Spinal cord (tissue), 10 donors: Measurements from ENCODE around the gene NOL3. TPM values are rescaled to one million over a fixed set of nuclear protein-coding genes. Genes with fewer than 3 reads are reported as not detected.

Experiments used
- DNase-seq, 6 donors: peaks; one replicate each; pipeline versions ENCODE4 v3.0.0 to v3.0.0-alpha.2; 2013 to 2015; ENCODE audit warnings: low spot score in 6 of 6, low read depth in 4 of 6
- H3K27ac ChIP-seq: one replicate; pipeline ENCODE4 v1.5.1; 2013; ENCODE audit warnings: low read depth, low read length, control low read depth
- H3K27me3 ChIP-seq: one replicate; pipeline ENCODE4 v1.6.1; 2013; ENCODE audit warnings: low read length; ENCODE audit not compliant: control insufficient read depth, insufficient read depth
- H3K36me3 ChIP-seq: one replicate; pipeline ENCODE4 v1.6.1; 2013; ENCODE audit warnings: low read length; ENCODE audit not compliant: control insufficient read depth, insufficient read depth
- H3K4me1 ChIP-seq: one replicate; pipeline ENCODE4 v1.6.1; 2013; ENCODE audit warnings: low read length; ENCODE audit not compliant: control insufficient read depth, insufficient read depth
- H3K4me3 ChIP-seq: one replicate; pipeline ENCODE4 v1.5.1; 2013; ENCODE audit warnings: low read depth, low read length, control low read depth
- H3K9me3 ChIP-seq: one replicate; pipeline ENCODE4 v1.6.1; 2013; ENCODE audit warnings: low read length; ENCODE audit not compliant: control insufficient read depth, insufficient read depth
- WGBS: methylation state at CpG from one replicate; pipeline ENCODE4 v1.1.5; 2013; ENCODE audit warnings: missing lambda C conversion rate; ENCODE audit not compliant: insufficient coverage; 5-methylcytosine and 5-hydroxymethylcytosine counted together
- polyA plus RNA-seq, 2 donors: library from polyadenylated mRNA; unstranded; fragments of 120-200 nt; gene quantifications; one replicate each; pipeline ENCODE4 v1.2.1, GENCODE V29; 2013; ENCODE audit not compliant: insufficient read length in 2 of 2
- total RNA-seq, 2 donors: library from RNA; depleted of rRNA in 1 of 2; stranded (reverse); fragments of 120-200 nt in 1 of 2; fragments of >200 nt in 1 of 2; gene quantifications; one replicate each; pipeline versions ENCODE4 v1.2.3 to v1.2.4, GENCODE V29; 2013 to 2014
- donor health status: healthy.

The NOL3 gene
- total and polyA plus RNA-seq, 4 donors: 14.0 to 25.4 (median 19.1) TPM

DNA sequence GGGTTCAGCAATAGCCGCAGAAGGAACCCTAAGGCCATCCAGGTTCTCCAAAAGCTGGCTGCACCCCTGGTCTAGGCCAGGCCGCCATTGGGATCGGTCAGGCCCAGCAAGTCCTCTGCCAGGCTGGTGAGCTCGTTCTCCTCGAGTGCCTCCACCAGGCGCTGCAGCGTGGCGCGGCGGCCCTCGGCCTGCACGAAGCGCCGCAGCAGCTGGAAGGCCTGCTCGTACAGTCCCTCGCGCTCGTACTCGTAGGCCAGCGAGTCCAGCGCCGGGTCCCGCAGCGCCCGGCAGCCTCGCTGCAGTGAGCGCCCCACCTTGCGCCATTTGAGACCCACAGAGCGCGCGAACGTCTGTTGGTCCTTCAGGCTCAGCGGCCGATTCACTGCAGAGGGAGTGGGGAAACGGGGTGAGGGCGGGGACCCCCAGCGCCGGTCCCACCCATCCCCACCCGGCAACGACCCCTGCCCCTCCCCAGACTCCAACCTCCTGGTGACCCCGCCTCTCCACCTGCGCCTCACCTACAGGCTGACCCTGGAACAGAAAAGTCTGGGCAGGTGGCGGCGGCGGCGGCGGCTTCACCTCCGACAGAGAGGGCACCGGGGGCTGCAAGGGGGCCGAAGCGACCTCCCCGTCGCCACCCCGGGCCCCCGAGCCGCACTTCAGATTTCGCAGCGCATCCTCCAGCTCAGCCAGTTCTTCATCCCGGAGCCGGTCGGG, 15.6 kb upstream of the NOL3 start:
- H3K36me3 ChIP-seq: no peaks in the 10 kb centered on the region
- H3K27ac ChIP-seq: no peak overlapping the region
- DNase-seq: peak in 1 of 6 donors; percentile 30
- no peaks in the 10 kb centered on the region for H3K9me3 ChIP-seq
- 6% methylated on average over 53 of the region's 61 CpGs for WGBS
- peak overlapping the region; percentile 32 for H3K4me3 ChIP-seq
- peaks cover 85% of the 10 kb centered on the region for H3K27me3 ChIP-seq
- peaks cover 43% of the 10 kb centered on the region for H3K4me1 ChIP-seq

DNA sequence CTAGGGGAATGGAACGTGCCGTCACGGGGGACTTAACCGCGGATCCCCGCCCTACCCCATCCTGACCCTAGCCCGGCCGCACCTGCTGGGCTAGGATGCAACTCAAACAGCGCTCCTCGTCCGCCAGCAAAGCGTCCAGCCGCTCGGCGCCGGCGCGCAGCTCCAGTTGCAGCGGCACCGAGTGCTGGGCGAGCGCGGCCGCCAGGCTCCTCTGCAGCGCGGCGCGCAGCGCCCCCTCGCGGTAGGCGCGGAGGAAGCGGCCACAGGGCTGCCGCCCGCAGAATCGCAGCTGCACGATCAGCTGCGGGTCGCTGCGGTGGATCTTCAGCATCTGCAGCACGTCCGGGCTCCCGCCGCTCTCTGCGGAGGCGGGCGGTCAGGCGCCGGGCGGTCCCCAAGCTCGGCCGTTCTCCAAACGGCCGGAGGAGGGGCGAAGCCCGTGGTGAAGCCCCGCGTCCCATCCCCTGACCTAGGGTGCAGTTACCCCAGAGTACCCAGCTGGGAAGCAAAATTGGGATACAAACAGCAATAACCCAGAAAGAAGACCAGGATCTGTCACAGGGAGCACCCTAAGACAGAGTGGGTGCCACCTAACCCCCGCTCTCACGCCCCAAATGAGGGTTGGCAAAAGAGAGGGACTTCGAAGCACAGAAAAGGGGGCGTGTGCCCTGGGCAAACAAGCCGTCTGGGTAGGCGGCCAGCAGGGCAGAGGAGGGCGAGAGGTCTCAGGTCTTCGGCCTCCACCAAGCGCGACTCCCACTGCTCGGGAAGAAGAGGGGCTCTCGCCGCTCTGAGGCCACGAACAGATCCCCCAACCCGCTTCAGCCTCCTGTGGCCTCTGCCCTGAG, 14.8 kb upstream of the NOL3 start:
- Histone ChIP-seq H3K27me3 (peaks cover 85% of the 10 kb centered on the region), H3K4me1 (peaks cover 47% of the 10 kb centered on the region), H3K9me3 (no peaks in the 10 kb centered on the region), H3K4me3 (peak overlapping the region; percentile 32), H3K36me3 (no peaks in the 10 kb centered on the region), H3K27ac (no peak overlapping the region)
- peak in 4 of 6 donors; percentile 62 to 92 (median 81) for DNase-seq
- 2% methylated on average over 74 of the region's 74 CpGs for WGBS

DNA sequence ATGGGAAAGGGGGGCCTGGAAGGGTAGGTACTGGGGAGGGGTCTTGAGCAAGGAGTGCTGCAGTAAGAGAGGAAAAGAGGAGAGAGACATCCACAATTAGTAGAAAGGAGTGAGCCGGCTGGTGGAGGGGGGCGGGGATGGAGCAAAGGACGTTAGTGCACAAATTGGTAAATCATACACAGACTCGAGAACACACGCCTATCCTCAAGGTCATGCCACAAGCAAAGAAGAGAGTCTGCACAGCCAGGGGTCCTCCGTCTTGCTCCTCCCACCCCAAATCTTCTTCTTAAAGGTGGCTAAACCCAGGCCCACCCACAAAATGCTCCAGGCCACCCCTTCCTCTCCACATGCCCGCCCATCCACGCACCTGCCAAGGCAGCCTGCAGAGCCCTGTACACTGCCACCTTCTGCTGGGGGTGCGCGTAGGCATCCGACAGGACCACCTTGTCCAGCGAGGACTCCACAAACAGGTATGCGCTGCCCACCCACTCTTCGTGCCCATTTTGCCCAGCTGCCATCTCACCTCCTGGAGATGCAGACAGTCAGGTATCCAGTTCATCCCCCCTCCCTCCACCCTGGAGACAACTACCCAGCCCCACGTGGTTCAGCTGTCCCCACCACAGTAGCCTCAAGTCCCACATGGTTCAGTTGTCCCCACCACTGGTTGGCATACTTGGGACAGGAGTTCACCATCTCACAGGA, 14.0 kb upstream of the NOL3 start:
- Histone ChIP-seq H3K4me1 (peaks cover 47% of the 10 kb centered on the region), H3K27ac (no peak overlapping the region), H3K27me3 (peaks cover 85% of the 10 kb centered on the region), H3K36me3 (no peaks in the 10 kb centered on the region), H3K4me3 (no peak overlapping the region), H3K9me3 (no peaks in the 10 kb centered on the region)
- 33% methylated on average over 14 of the region's 15 CpGs for WGBS
- no peak for DNase-seq

DNA sequence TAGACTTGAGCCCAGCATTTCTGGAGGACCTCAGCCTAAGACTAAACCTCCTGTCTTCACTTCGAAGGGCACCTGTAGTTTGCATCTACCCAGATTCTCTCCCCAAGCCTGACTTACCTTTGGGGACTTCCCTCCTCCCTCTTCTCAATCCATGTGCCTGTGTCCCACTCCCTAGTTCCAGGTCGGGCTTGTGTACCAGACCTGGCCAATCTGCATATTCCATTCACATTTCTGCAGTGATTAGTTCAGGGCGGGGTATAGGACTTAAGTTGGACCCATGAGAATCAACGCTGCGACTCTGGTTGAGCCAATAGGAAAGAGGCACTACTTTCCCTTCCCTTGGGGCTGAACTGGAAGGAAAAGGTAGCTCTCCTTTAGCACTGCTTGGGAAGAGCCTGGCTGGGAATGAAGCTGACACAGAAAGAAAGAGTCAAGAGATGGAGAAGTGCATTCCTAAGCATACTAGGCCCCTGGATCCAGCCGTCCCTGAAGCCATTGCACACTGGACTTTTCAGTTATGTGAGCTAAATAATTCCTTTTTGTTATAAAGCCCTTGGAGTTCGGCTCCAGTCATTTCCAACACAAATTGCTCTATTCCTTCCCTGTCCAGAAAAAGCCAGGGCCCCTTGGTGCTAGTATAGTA, 13.1 kb upstream of the NOL3 start:
- DNase-seq: no peak
- Histone ChIP-seq H3K27me3 (peaks cover 88% of the 10 kb centered on the region), H3K4me3 (no peak overlapping the region), H3K4me1 (peaks cover 50% of the 10 kb centered on the region), H3K36me3 (no peaks in the 10 kb centered on the region), H3K27ac (no peak overlapping the region), H3K9me3 (no peaks in the 10 kb centered on the region)
- 38% methylated on average over 7 of the region's 7 CpGs for WGBS

DNA sequence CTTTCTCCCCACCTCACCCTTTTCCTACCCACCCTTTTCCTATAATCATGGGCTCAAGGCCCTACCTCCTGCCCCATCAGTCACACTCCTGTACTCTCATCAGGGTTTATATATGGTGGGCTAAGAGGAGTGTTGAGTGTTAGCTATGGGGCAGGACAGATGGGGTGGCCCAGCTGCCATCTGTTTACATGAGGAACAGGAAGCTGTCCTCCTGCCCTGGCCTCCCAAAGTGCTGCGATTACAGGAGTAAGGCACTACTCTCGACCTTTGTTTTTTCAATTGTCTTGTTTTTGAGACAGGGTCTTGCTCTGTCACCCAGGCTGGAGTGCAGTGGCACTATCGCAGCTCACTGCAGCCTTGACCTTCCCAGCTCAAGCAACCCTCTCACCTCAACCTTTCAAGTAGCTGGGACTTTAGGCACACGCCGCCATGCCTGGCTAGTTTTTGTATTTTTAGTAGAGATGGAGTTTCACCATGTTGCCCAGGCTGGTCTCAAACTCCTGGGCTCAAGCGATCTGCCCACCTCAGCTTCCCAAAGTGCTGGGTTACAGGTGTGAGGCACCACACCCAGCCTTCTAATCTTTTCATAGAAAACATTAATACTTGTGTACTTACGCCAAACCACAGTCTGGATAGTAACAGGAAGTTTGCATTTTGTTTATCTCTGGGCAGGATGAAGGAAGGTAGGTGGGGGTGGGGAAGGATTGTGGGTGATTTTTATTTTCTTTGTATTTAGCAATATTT, 12.3 kb upstream of the NOL3 start:
- Histone ChIP-seq H3K36me3 (no peaks in the 10 kb centered on the region), H3K9me3 (no peaks in the 10 kb centered on the region), H3K27ac (no peak overlapping the region), H3K4me1 (peaks cover 57% of the 10 kb centered on the region), H3K27me3 (peaks cover 94% of the 10 kb centered on the region), H3K4me3 (no peak overlapping the region)
- DNase-seq: no peak
- WGBS: 46% methylated on average over 2 of the region's 7 CpGs

DNA sequence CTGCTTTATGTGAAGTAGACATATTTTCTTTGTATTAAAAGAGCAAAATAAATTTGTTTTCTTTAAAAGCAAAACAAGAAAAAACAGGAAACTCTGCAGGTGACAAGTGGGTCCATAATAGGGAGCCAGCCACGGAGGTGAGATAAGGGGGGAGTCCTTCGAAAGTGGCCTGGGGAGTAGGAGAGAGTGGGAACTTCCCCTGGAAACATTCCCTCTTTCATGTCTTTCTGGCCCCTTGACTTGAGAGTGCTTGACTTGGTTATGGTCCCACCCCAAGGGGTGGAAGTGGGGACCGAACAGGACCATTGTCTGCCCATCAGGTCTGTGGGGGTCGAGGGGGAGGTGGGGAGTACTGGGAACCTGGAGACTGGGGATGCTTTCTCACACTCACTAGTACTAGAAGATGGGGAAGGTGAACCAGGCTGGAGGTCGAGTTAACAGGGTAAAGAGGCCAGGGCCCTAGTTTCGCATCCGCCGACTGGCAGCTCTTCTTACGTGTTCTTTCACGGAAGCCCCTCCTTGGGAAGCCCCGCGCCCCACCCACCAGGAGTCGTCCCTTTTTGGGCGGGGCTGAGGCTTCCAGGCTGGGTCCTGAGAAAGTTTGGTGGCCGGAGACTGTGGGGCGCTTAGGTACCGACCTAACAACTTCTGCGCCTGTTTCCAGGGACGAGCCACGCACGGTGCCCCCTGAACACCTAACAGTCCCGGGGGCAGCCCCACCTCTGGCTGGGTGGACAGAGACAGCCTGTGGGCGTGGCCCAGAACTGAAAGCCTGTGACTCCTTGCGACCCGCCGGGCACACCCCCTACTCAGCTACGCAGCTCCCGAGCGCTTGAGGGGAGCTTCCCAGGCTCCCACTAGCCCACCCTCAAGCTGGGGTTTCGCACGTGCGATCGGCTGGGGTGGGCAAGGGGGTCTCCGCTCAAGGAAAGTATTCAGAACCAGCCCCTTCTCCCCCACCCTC, 11.4 kb upstream of the NOL3 start:
- H3K9me3 ChIP-seq: no peaks in the 10 kb centered on the region
- peak overlapping the region; percentile 60 for H3K4me3 ChIP-seq
- H3K36me3 ChIP-seq: no peaks in the 10 kb centered on the region
- peaks cover 62% of the 10 kb centered on the region for H3K4me1 ChIP-seq
- H3K27ac ChIP-seq: no peak overlapping the region
- no peak for DNase-seq
- 1% methylated on average over 30 of the region's 34 CpGs for WGBS
- H3K27me3 ChIP-seq: peaks cover 94% of the 10 kb centered on the region

DNA sequence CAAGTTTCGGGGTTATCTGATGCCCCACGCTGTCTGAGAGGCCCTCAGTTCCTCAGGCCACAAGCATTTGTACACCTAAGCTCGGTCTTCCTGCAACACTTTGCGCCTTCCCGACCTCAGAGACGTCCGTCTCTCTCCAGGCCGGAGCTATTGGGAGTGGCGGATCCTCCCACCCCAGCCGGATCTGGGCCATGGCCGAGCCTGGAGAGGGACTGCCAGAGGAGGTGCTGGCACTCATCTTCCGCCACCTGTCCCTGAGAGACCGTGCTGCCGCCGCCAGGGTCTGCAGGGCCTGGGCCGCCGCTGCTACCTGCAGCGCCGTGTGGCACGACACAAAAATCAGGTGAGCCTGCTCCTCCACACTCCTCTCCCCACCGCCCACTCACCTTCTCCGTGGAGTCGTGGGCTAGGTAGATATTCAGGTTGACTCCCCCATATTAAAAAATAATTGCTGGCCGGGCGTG, 8.7 kb upstream of the NOL3 start:
- 7% methylated on average over 24 of the region's 25 CpGs for WGBS
- H3K27ac ChIP-seq: no peak overlapping the region
- no peak overlapping the region for H3K4me3 ChIP-seq
- H3K36me3 ChIP-seq: peaks cover under 1% of the 10 kb centered on the region
- no peaks in the 10 kb centered on the region for H3K9me3 ChIP-seq
- peaks cover 59% of the 10 kb centered on the region for H3K4me1 ChIP-seq
- no peak for DNase-seq
- H3K27me3 ChIP-seq: peaks cover 92% of the 10 kb centered on the region

DNA sequence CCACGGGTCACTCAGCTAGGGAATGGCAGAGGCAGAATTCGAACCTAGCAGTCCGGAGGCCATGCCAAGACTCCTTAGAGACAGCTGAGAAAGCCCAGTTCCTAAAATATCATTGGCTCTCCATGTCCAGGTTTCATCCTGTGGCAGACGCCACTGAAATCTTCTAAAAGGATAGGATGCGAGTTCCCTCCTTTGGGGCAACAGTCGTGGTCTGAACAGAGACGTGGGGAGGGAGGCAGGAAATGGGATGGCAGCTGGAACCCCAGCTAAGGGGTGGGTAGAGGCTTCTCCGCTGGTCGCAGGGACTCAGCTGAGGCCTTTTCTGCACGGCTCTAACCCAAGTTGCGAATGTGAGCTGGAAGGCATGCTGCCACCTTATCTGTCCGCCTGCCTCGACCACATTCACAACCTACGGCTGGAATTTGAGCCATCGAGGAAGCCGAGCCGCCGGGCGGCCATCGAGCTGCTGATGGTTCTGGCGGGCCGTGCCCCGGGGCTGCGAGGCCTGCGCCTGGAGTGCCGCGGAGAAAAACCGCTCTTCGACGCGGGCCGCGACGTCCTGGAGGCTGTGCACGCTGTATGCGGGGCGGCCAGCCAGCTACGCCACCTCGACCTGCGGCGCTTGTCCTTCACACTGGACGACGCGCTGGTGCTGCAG, 7.7 kb upstream of the NOL3 start:
- no peak for DNase-seq
- Histone ChIP-seq H3K9me3 (no peaks in the 10 kb centered on the region), H3K27me3 (peaks cover 92% of the 10 kb centered on the region), H3K36me3 (peaks cover 11% of the 10 kb centered on the region), H3K4me1 (peaks cover 59% of the 10 kb centered on the region), H3K27ac (no peak overlapping the region), H3K4me3 (peak overlapping the region; percentile 16)
- WGBS: 2% methylated on average over 43 of the region's 44 CpGs
